ENCODE data around the gene SYNGR2. TPM values are rescaled to one million over a fixed set of nuclear protein-coding genes. Genes with fewer than 3 reads are reported as not detected.

The SYNGR2 gene
- total and polyA plus RNA-seq, 9 of the 15 experiments (the other 6 are each of a cell fraction or from before 2014, with no cell fraction given): 1.4 to 173 (median 87.8) TPM

DNA sequence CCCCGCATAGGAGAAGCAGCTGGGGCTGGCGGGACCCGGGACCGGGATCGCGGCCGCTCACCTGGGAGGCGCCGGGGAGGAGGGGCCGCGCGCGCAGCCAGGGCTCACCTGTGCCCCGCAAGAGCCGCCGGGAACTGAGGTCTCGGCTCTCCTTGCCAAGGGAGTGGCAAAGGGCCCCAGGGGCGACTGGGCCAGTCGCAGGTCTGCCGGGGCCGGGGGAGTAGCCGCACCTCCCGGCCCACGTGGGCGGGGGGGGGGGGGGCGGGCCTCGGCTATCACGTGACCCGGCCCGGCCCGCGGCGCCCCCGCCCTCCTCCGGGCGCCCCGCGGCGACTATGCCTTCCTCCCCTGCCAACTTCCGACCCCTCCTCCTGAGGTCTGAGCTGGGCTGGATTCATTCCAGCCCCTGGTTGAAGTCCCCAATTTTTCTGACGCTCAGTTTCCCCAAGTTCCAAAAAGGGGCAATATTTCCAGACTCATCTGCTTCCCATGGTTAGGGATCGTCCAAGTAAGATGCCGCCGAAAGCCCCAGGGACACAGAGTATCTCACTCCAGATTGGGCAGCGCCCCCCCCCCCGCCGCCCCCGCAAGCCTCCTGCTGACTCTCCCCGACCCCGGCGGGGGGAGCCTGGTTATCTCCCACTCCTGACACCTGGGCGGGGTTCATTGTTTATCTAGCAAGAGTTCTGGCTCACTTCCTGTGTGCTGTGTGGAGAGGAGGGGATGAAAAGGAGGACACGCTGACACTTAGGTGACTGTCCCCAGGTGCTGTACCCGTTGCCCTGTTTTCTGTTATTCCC lies 39.6 kb upstream of the SYNGR2 start, which contains the start of gene TMC6 (continued):
- TF ChIP-seq, protein P1, sequence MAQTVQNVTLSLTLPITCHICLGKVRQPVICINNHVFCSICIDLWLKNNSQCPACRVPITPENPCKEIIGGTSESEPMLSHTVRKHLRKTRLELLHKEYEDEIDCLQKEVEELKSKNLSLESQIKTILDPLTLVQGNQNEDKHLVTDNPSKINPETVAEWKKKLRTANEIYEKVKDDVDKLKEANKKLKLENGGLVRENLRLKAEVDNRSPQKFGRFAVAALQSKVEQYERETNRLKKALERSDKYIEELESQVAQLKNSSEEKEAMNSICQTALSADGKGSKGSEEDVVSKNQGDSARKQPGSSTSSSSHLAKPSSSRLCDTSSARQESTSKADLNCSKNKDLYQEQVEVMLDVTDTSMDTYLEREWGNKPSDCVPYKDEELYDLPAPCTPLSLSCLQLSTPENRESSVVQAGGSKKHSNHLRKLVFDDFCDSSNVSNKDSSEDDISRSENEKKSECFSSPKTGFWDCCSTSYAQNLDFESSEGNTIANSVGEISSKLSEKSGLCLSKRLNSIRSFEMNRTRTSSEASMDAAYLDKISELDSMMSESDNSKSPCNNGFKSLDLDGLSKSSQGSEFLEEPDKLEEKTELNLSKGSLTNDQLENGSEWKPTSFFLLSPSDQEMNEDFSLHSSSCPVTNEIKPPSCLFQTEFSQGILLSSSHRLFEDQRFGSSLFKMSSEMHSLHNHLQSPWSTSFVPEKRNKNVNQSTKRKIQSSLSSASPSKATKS (CRISPR knock-in tag; IDR thresholded peaks at IDR 0.05): no peak
- TF ChIP-seq, protein P2, sequence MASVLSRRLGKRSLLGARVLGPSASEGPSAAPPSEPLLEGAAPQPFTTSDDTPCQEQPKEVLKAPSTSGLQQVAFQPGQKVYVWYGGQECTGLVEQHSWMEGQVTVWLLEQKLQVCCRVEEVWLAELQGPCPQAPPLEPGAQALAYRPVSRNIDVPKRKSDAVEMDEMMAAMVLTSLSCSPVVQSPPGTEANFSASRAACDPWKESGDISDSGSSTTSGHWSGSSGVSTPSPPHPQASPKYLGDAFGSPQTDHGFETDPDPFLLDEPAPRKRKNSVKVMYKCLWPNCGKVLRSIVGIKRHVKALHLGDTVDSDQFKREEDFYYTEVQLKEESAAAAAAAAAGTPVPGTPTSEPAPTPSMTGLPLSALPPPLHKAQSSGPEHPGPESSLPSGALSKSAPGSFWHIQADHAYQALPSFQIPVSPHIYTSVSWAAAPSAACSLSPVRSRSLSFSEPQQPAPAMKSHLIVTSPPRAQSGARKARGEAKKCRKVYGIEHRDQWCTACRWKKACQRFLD (CRISPR knock-in tag; IDR thresholded peaks at IDR 0.05): peak; percentile 55
- TF ChIP-seq ERF (CRISPR knock-in tag; IDR thresholded peaks at IDR 0.05): peak; percentile 45; the same call in 1 of the 2 replicates
- TF ChIP-seq ZNF146 (CRISPR knock-in tag; IDR thresholded peaks at IDR 0.05; ENCODE audit: unreplicated experiment): no peak
- TF ChIP-seq NR3C1 (CRISPR knock-in tag; IDR thresholded peaks at IDR 0.05): no peak
- TF ChIP-seq, protein P3, sequence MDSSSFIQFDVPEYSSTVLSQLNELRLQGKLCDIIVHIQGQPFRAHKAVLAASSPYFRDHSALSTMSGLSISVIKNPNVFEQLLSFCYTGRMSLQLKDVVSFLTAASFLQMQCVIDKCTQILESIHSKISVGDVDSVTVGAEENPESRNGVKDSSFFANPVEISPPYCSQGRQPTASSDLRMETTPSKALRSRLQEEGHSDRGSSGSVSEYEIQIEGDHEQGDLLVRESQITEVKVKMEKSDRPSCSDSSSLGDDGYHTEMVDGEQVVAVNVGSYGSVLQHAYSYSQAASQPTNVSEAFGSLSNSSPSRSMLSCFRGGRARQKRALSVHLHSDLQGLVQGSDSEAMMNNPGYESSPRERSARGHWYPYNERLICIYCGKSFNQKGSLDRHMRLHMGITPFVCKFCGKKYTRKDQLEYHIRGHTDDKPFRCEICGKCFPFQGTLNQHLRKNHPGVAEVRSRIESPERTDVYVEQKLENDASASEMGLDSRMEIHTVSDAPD (CRISPR knock-in tag; IDR thresholded peaks at IDR 0.05): no peak
- no peak for TF ChIP-seq ZNF717 (CRISPR knock-in tag; IDR thresholded peaks at IDR 0.05)
- TF ChIP-seq, protein P4, sequence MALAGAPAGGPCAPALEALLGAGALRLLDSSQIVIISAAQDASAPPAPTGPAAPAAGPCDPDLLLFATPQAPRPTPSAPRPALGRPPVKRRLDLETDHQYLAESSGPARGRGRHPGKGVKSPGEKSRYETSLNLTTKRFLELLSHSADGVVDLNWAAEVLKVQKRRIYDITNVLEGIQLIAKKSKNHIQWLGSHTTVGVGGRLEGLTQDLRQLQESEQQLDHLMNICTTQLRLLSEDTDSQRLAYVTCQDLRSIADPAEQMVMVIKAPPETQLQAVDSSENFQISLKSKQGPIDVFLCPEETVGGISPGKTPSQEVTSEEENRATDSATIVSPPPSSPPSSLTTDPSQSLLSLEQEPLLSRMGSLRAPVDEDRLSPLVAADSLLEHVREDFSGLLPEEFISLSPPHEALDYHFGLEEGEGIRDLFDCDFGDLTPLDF (CRISPR knock-in tag; IDR thresholded peaks at IDR 0.05): no peak
- TF ChIP-seq ZSCAN32 (CRISPR knock-in tag; IDR thresholded peaks at IDR 0.05): no peak
- TF ChIP-seq, protein P5, sequence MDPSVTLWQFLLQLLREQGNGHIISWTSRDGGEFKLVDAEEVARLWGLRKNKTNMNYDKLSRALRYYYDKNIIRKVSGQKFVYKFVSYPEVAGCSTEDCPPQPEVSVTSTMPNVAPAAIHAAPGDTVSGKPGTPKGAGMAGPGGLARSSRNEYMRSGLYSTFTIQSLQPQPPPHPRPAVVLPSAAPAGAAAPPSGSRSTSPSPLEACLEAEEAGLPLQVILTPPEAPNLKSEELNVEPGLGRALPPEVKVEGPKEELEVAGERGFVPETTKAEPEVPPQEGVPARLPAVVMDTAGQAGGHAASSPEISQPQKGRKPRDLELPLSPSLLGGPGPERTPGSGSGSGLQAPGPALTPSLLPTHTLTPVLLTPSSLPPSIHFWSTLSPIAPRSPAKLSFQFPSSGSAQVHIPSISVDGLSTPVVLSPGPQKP (CRISPR knock-in tag; IDR thresholded peaks at IDR 0.05): no peak
- TF ChIP-seq ATF1 (CRISPR knock-in tag; IDR thresholded peaks at IDR 0.05): no peak
- peak; percentile 60 for TF ChIP-seq ATF1 (tag; IDR thresholded peaks at IDR 0.05)
- TF ChIP-seq HEY1 (CRISPR knock-in tag; IDR thresholded peaks at IDR 0.05; ENCODE audit: borderline replicate concordance): no peak
- TF ChIP-seq SIN3A (IDR thresholded peaks at IDR 0.05; ENCODE audit: borderline replicate concordance in 2 of 2, control insufficient read depth in 1 of 2, low read depth in 2 of 2, low read length in 2 of 2): peak; percentile 84 to 91; a peak in 3 of 4 replicates
- TF ChIP-seq, protein P6, sequence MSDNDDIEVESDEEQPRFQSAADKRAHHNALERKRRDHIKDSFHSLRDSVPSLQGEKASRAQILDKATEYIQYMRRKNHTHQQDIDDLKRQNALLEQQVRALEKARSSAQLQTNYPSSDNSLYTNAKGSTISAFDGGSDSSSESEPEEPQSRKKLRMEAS (CRISPR knock-in tag; IDR thresholded peaks at IDR 0.05): 0 out of 2 replicates have a peak, but pooled peaks have one; percentile 9
- no peak for TF ChIP-seq MXI1 (IDR thresholded peaks at IDR 0.05; ENCODE audit: low read depth, low read length)
- TF ChIP-seq NBN (IDR thresholded peaks at IDR 0.05; ENCODE audit: low read depth): peak; percentile 82

All from K562 (cell line).